Measurements from ENCODE around the gene ZMIZ1. TPM values are rescaled to one million over a fixed set of nuclear protein-coding genes. Genes with fewer than 3 reads are reported as not detected.

The ZMIZ1 gene
- total RNA-seq, 1 experiment from 2014 or later, result 23.5 TPM

GRCh38 chr10:79248341-79249185 lies 179.8 kb downstream of the ZMIZ1 start:
- TF ChIP-seq CTCF (IDR thresholded peaks at IDR 0.05; ENCODE audit: unreplicated experiment), result no peak
- DNase-seq, result no peak
- H3K4me3 Mint-ChIP-seq (ENCODE audit: low read depth, unreplicated experiment), result no peak overlapping the region
- H3K27ac Mint-ChIP-seq (ENCODE audit: unreplicated experiment), result no peak overlapping the region
- intact Hi-C loops (cut with micrococcal nuclease; ENCODE audit: unreplicated experiment), result no loop called here
- CTCF ChIA-PET, result interaction anchor here (0.9 kb wide), 1 partner anchor 14 kb away, joined by 3 read pairs; no protein-coding TSS in a partner anchor
- peaks cover 13% of the 10 kb centered on the region for H3K4me1 Mint-ChIP-seq (ENCODE audit: low read depth, unreplicated experiment)
- H3K36me3 Mint-ChIP-seq (ENCODE audit: insufficient read depth, unreplicated experiment), result peaks cover 4% of the 10 kb centered on the region
- no TSS peak for BruUV-seq (replicated peaks)
- no peaks in the 10 kb centered on the region for H3K27me3 Mint-ChIP-seq (ENCODE audit: unreplicated experiment)
- no peaks in the 10 kb centered on the region for H3K9me3 Mint-ChIP-seq (ENCODE audit: low read depth, unreplicated experiment)

DNA sequence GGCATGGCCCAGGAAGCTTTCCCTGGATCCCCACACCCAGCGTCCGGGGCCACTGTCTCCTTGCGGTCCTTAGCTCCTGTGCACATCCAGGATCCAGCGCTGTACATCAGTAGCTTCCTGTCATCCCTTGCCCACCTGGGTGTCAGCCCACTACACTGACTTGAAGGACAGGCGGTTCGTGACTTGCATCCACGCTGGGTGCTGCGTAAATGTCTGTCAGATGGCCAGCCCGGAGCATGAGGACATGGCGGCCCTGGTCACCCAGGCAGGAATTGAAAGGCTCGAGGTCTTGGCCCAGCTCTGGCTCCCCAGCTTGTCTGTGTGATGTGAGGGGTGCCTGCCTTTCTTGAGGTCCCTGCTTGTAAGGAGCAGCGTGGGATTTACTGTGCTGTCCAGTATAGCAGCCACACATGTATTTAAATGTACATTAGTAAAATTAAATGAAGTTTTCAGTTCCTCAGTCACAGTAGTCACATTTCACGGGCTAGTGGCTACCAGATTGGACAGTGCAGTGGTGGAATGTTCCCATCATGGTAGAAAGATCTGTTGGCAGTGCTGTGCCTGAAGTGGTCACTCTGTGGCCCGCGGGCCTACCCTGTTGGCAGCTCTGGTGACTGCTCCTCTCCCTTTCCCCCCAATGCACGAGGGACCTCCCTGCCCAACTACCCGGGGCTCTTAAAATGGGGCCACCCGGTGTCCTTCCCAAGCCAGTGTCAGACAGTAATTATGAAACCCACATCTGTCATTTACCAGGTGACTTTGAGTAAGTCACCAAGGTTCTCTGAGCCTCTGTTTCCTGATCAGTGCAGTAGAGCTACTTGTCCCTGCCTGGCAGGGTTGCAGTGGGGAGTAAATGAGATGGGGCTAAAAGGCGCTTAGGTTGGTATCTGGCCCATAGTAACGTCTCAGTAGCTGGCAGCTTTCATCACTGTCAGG lies 180.7 kb downstream of the ZMIZ1 start:
- BruUV-seq (replicated peaks), result no TSS peak
- H3K27me3 Mint-ChIP-seq (ENCODE audit: unreplicated experiment), result no peaks in the 10 kb centered on the region
- peaks cover 13% of the 10 kb centered on the region for H3K4me1 Mint-ChIP-seq (ENCODE audit: low read depth, unreplicated experiment)
- H3K27ac Mint-ChIP-seq (ENCODE audit: unreplicated experiment), result no peak overlapping the region
- TF ChIP-seq CTCF (IDR thresholded peaks at IDR 0.05; ENCODE audit: unreplicated experiment), result no peak
- H3K4me3 Mint-ChIP-seq (ENCODE audit: low read depth, unreplicated experiment), result no peak overlapping the region
- DNase-seq, result no peak
- intact Hi-C loops (cut with micrococcal nuclease; ENCODE audit: unreplicated experiment), result no loop called here
- CTCF ChIA-PET, result no interaction called here
- H3K9me3 Mint-ChIP-seq (ENCODE audit: low read depth, unreplicated experiment), result no peaks in the 10 kb centered on the region
- H3K36me3 Mint-ChIP-seq (ENCODE audit: insufficient read depth, unreplicated experiment), result peaks cover 4% of the 10 kb centered on the region

- BruUV-seq (replicated peaks), result no TSS peak
- Mint-ChIP-seq H3K36me3 (ENCODE audit: insufficient read depth, unreplicated experiment) (peaks cover 4% of the 10 kb centered on the region), H3K4me1 (ENCODE audit: low read depth, unreplicated experiment) (peaks cover 11% of the 10 kb centered on the region), H3K27ac (ENCODE audit: unreplicated experiment) (no peak overlapping the region), H3K9me3 (ENCODE audit: low read depth, unreplicated experiment) (no peaks in the 10 kb centered on the region), H3K4me3 (ENCODE audit: low read depth, unreplicated experiment) (no peak overlapping the region), H3K27me3 (ENCODE audit: unreplicated experiment) (no peaks in the 10 kb centered on the region)
- TF ChIP-seq CTCF (IDR thresholded peaks at IDR 0.05; ENCODE audit: unreplicated experiment), result no peak
- DNase-seq, result no peak
- CTCF ChIA-PET, result no interaction called here
- intact Hi-C loops (cut with micrococcal nuclease; ENCODE audit: unreplicated experiment), result no loop called here
Observed at GRCh38 chr10:79250259-79250658, 181.5 kb downstream of the ZMIZ1 start.

DNA sequence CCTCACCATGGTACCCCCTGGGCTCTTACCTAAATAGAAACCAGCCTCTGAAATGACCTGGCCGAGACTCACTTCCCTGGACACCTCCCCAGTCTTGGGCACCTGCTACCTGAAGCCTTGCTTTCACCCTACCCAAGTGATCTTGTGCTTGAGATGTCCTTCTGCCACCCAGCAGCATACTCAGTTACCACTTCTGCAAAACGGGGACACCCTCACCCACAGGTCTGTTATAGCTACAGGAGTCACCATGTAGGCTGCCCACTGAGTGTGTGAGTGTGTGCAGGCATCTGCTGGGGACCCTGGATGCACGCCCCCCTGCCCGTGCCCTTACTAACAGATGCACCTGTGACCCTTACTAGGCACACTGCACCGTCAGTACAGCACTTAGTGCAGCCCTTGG lies 183.7 kb downstream of the ZMIZ1 start:
- CTCF ChIA-PET, result no interaction called here
- Mint-ChIP-seq H3K4me3 (ENCODE audit: low read depth, unreplicated experiment) (no peak overlapping the region), H3K27ac (ENCODE audit: unreplicated experiment) (no peak overlapping the region), H3K27me3 (ENCODE audit: unreplicated experiment) (no peaks in the 10 kb centered on the region), H3K36me3 (ENCODE audit: insufficient read depth, unreplicated experiment) (peaks cover 4% of the 10 kb centered on the region), H3K9me3 (ENCODE audit: low read depth, unreplicated experiment) (no peaks in the 10 kb centered on the region), H3K4me1 (ENCODE audit: low read depth, unreplicated experiment) (no peaks in the 10 kb centered on the region)
- intact Hi-C loops (cut with micrococcal nuclease; ENCODE audit: unreplicated experiment), result no loop called here
- no TSS peak for BruUV-seq (replicated peaks)
- no peak for DNase-seq
- no peak for TF ChIP-seq CTCF (IDR thresholded peaks at IDR 0.05; ENCODE audit: unreplicated experiment)

All from Calu3 (cell line).